ENCODE measurements around the gene CDH11.

- no peak for TF ChIP-seq REST (IDR thresholded peaks at IDR 0.05; ENCODE audit: unreplicated experiment)
- TF ChIP-seq CTCF (conservative IDR thresholded peaks at IDR 0.05; ENCODE audit: low read depth in 2 of 2), result peak; percentile 46 to 54
- TF ChIP-seq POLR2AphosphoS5 (IDR thresholded peaks at IDR 0.05; ENCODE audit: low read depth), result no peak
- no peak for TF ChIP-seq ZNF462 (CRISPR knock-in tag; IDR thresholded peaks at IDR 0.05)
- TF ChIP-seq EZH2 (IDR thresholded peaks at IDR 0.05; ENCODE audit: low read depth, unreplicated experiment), result no peak
- no peak for TF ChIP-seq EZH2phosphoT487 (IDR thresholded peaks at IDR 0.05; ENCODE audit: unreplicated experiment)
- no peak for TF ChIP-seq CREB1 (CRISPR knock-in tag; IDR thresholded peaks at IDR 0.05; ENCODE audit: low read depth)
- TF ChIP-seq STAT1 (IDR thresholded peaks at IDR 0.05; ENCODE audit: unreplicated experiment), result no peak
- TF ChIP-seq NANOG (IDR thresholded peaks at IDR 0.05; ENCODE audit: borderline replicate concordance), result no peak
- no peak for TF ChIP-seq JUNB (IDR thresholded peaks at IDR 0.05; ENCODE audit: unreplicated experiment)
- no peak for TF ChIP-seq ZNF114 (CRISPR knock-in tag; IDR thresholded peaks at IDR 0.05)
- no peak for TF ChIP-seq ETS1 (IDR thresholded peaks at IDR 0.05)
- TF ChIP-seq ZNF331 (CRISPR knock-in tag; IDR thresholded peaks at IDR 0.05; ENCODE audit: low read depth), result no peak
Observed at GRCh38 chr16:64950262-64950661, 171.6 kb downstream of the CDH11 start.
